Nephron progenitor cell (in vitro differentiated cells): ENCODE data around the gene SNTG2.
"Not testable (repeated sequence)": the region's sequence is repeated elsewhere in the genome, so short reads cannot be mapped to it uniquely, and the experiment has no call there.

ENCODE experiments used
- DNase-seq: peaks from one replicate; pipeline ENCODE4 v3.0.0; 2021
- H3K27ac Mint-ChIP-seq: 2 replicates; pipeline ENCODE4 v1.8.0; 2021; ENCODE audit warnings: mild to moderate bottlenecking, moderate library complexity, mixed read lengths
- H3K27me3 Mint-ChIP-seq: 2 replicates; pipeline ENCODE4 v1.8.0; 2021; ENCODE audit warnings: mild to moderate bottlenecking, low read depth, mixed read lengths; ENCODE audit not compliant: poor library complexity
- H3K36me3 Mint-ChIP-seq: 2 replicates; pipeline ENCODE4 v1.8.0; 2021; ENCODE audit warnings: low read depth, mixed read lengths
- H3K4me1 Mint-ChIP-seq: 2 replicates; pipeline ENCODE4 v1.8.0; 2021; ENCODE audit warnings: mixed read lengths
- H3K4me3 Mint-ChIP-seq: 2 replicates; pipeline ENCODE4 v1.8.0; 2021; ENCODE audit warnings: mild to moderate bottlenecking, moderate library complexity, mixed read lengths
- H3K9me3 Mint-ChIP-seq: 2 replicates; pipeline ENCODE4 v1.8.0; 2021; ENCODE audit warnings: mild to moderate bottlenecking, moderate library complexity, mixed read lengths
- CTCF ChIP-seq: fragments of 200-600 bp; sonication (generic); IDR thresholded peaks from 2 replicates; pipeline ENCODE4 v1.5.0; 2021; ENCODE audit warnings: antibody characterized with exemption

SNTG2 gene

GRCh38 chr2:1375794-1376193 lies 425.1 kb downstream of the SNTG2 start:
- no peak for TF ChIP-seq CTCF
- Mint-ChIP-seq H3K27me3 (peaks cover 8% of the 10 kb centered on the region), H3K36me3 (no peaks in the 10 kb centered on the region), H3K4me1 (peaks cover 6% of the 10 kb centered on the region), H3K9me3 (no peaks in the 10 kb centered on the region), H3K4me3 (no peak overlapping the region), H3K27ac (no peak overlapping the region)
- DNase-seq = no peak

GRCh38 chr2:1377473-1377872 lies 426.8 kb downstream of the SNTG2 start:
- no peaks in the 10 kb centered on the region for H3K9me3 Mint-ChIP-seq
- peaks cover 3% of the 10 kb centered on the region for H3K27me3 Mint-ChIP-seq
- no peak overlapping the region for H3K27ac Mint-ChIP-seq
- H3K4me3 Mint-ChIP-seq = no peak overlapping the region
- H3K4me1 Mint-ChIP-seq = peaks cover 6% of the 10 kb centered on the region
- TF ChIP-seq CTCF = no peak
- no peaks in the 10 kb centered on the region for H3K36me3 Mint-ChIP-seq
- no peak for DNase-seq

GRCh38 chr2:1378456-1379150 lies 428.0 kb downstream of the SNTG2 start:
- DNase-seq = no peak
- peaks cover 3% of the 10 kb centered on the region for H3K27me3 Mint-ChIP-seq
- no peak overlapping the region for H3K4me3 Mint-ChIP-seq
- no peak overlapping the region for H3K27ac Mint-ChIP-seq
- peaks cover 6% of the 10 kb centered on the region for H3K4me1 Mint-ChIP-seq
- no peaks in the 10 kb centered on the region for H3K36me3 Mint-ChIP-seq
- H3K9me3 Mint-ChIP-seq = peaks cover 6% of the 10 kb centered on the region
- no peak for TF ChIP-seq CTCF

GRCh38 chr2:1381644-1382043 lies 431.0 kb downstream of the SNTG2 start:
- H3K27me3 Mint-ChIP-seq = peaks cover 3% of the 10 kb centered on the region
- no peak for TF ChIP-seq CTCF
- DNase-seq = no peak
- no peak overlapping the region for H3K27ac Mint-ChIP-seq
- H3K4me3 Mint-ChIP-seq = no peak overlapping the region
- no peaks in the 10 kb centered on the region for H3K4me1 Mint-ChIP-seq
- H3K36me3 Mint-ChIP-seq = no peaks in the 10 kb centered on the region
- H3K9me3 Mint-ChIP-seq = peaks cover 25% of the 10 kb centered on the region

GRCh38 chr2:1387954-1388725 lies 437.5 kb downstream of the SNTG2 start:
- H3K27ac Mint-ChIP-seq, H3K4me3 Mint-ChIP-seq, DNase-seq: not testable (repeated sequence)

GRCh38 chr2:1390118-1390517 lies 439.5 kb downstream of the SNTG2 start:
- H3K27me3 Mint-ChIP-seq, H3K4me3 Mint-ChIP-seq, H3K27ac Mint-ChIP-seq, DNase-seq, H3K36me3 Mint-ChIP-seq: not testable (repeated sequence)
- Mint-ChIP-seq H3K9me3 (peaks cover 48% of the 10 kb centered on the region), H3K4me1 (peaks cover 16% of the 10 kb centered on the region)

More at GRCh38 chr2:1387954-1388725, 437.5 kb downstream of the SNTG2 start:
- not testable (repeated sequence) for H3K4me1 Mint-ChIP-seq, H3K27me3 Mint-ChIP-seq, H3K36me3 Mint-ChIP-seq
- H3K9me3 Mint-ChIP-seq = peaks cover 58% of the 10 kb centered on the region
